Endodermal cell (in vitro differentiated cells): ENCODE measurements around the gene CDK5RAP2. TPM values are rescaled to one million over a fixed set of nuclear protein-coding genes. Genes with fewer than 3 reads are reported as not detected.
A peak's percentile ranks its signal among the peaks of the same experiment; 100 is the strongest.

Experiments used
- DNase-seq: peaks from one replicate; pipeline ENCODE4 v3.0.0-alpha.2; 2017
- H3K27ac ChIP-seq: 2 replicates; pipeline ENCODE4 v1.5.1; 2013; ENCODE audit warnings: mild to moderate bottlenecking, low read depth, low read length, moderate library complexity
- H3K27me3 ChIP-seq: 2 replicates; pipeline ENCODE4 v1.6.1; 2013; ENCODE audit warnings: mild to moderate bottlenecking, low read length, moderate library complexity; ENCODE audit not compliant: insufficient read depth, control insufficient read depth, poor library complexity, severe bottlenecking
- H3K36me3 ChIP-seq: 2 replicates; pipeline ENCODE4 v1.7.0; 2013; ENCODE audit warnings: mild to moderate bottlenecking, low read length, moderate library complexity; ENCODE audit not compliant: control insufficient read depth, insufficient read depth
- H3K4me1 ChIP-seq: one replicate; pipeline ENCODE4 v1.7.0; 2013; ENCODE audit warnings: low read length; ENCODE audit not compliant: control insufficient read depth, insufficient read depth
- H3K4me3 ChIP-seq: 2 replicates; pipeline ENCODE4 v1.5.1; 2013; ENCODE audit warnings: mild to moderate bottlenecking, low read length, moderate library complexity
- H3K9ac ChIP-seq: 2 replicates; pipeline ENCODE4 v1.6.1; 2013; ENCODE audit warnings: mild to moderate bottlenecking, low read length, moderate library complexity; ENCODE audit not compliant: poor library complexity, severe bottlenecking; ENCODE audit errors: extremely low read depth
- H3K9me3 ChIP-seq: 2 replicates; pipeline ENCODE4 v1.6.1; 2013; ENCODE audit warnings: mild to moderate bottlenecking, low read length, moderate library complexity; ENCODE audit not compliant: control insufficient read depth
- H3K27ac Mint-ChIP-seq: 2 replicates; pipeline ENCODE4 v1.8.0; 2020; ENCODE audit warnings: mixed read lengths
- H3K27me3 Mint-ChIP-seq: 2 replicates; pipeline ENCODE4 v1.8.0; 2021; ENCODE audit warnings: mild to moderate bottlenecking, mixed read lengths; ENCODE audit not compliant: insufficient read depth
- H3K36me3 Mint-ChIP-seq: 2 replicates; pipeline ENCODE4 v1.8.0; 2020; ENCODE audit warnings: low read depth, mixed read lengths
- H3K4me1 Mint-ChIP-seq: 2 replicates; pipeline ENCODE4 v1.8.0; 2020; ENCODE audit warnings: mixed read lengths
- H3K4me3 Mint-ChIP-seq: 2 replicates; pipeline ENCODE4 v1.8.0; 2020; ENCODE audit warnings: mild to moderate bottlenecking, moderate library complexity, mixed read lengths
- H3K9me3 Mint-ChIP-seq: 2 replicates; pipeline ENCODE4 v1.8.0; 2020; ENCODE audit warnings: mild to moderate bottlenecking, mixed read lengths
- CTCF ChIP-seq: fragments of 200-600 bp; sonication (generic); conservative IDR thresholded peaks from 2 replicates; pipeline ENCODE4 v1.5.0; 2021; ENCODE audit warnings: antibody characterized with exemption, mild to moderate bottlenecking
- WGBS, 2 experiments: methylation state at CpG; one replicate each; pipeline versions ENCODE4 v1.1.5 to v1.1.7; 2013; ENCODE audit warnings: missing lambda C conversion rate in 2 of 2, mixed read lengths in 1 of 2; ENCODE audit not compliant: insufficient coverage in 1 of 2, insufficient read length in 1 of 2; 5-methylcytosine and 5-hydroxymethylcytosine counted together
- total RNA-seq, 2 donors: library from RNA; stranded (reverse); fragmentation: NEBNext Ultra II Directional in 1 of 2; extraction: Animal tissue kit (Norgen Biotek cat#: 25700) in 1 of 2; gene quantifications; 2 replicates in 1 of 2; 3 replicates in 1 of 2; pipeline ENCODE4 v1.2.1, GENCODE V29; 2021

The CDK5RAP2 gene
- total RNA-seq, 2 donors from 2014 or later = 68.2 to 92.0 TPM

GRCh38 chr9:120490888-120491595 lies 88.9 kb downstream of the CDK5RAP2 start:
- Histone ChIP-seq H3K27ac (no peak overlapping the region), H3K9ac (no peak overlapping the region), H3K4me1 (no peaks in the 10 kb centered on the region), H3K27me3 (no peaks in the 10 kb centered on the region), H3K36me3 (peaks cover 61% of the 10 kb centered on the region), H3K9me3 (peaks cover 5% of the 10 kb centered on the region), H3K4me3 (no peak overlapping the region)
- peak; percentile 22 for DNase-seq
- WGBS, 2 experiments = 91 to 96% methylated on average over 2 to 5 of the region's 5 CpGs
- H3K4me1 Mint-ChIP-seq = no peaks in the 10 kb centered on the region
- TF ChIP-seq CTCF = peak; percentile 35
- no peak overlapping the region for H3K4me3 Mint-ChIP-seq
- H3K9me3 Mint-ChIP-seq = peaks cover 5% of the 10 kb centered on the region
- no peaks in the 10 kb centered on the region for H3K27me3 Mint-ChIP-seq
- H3K27ac Mint-ChIP-seq = no peak overlapping the region
- H3K36me3 Mint-ChIP-seq = peaks cover 60% of the 10 kb centered on the region

DNA sequence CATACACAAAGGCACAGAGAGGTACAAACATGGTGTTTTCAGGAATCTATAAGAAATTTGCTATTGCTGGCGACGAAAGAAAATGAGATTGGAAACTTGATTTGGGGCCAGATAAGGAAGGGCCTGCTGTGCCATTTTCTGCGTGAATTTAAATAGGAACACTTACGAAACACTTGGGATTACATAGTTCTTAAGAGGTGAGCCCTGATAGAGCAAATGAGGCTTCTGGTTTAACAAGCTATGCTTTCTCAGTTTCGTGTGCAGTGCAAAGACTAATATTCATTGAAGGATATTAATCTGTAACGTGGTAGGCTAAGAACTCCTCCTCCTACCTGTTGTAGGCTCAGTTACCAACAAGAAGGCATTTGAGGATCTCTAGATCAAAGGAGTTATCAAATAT lies 93.1 kb downstream of the CDK5RAP2 start:
- WGBS, 2 experiments = 91 to 92% methylated on average over 4 to 6 of the region's 6 CpGs
- H3K27ac Mint-ChIP-seq = no peak overlapping the region
- H3K4me3 ChIP-seq = no peak overlapping the region

DNA sequence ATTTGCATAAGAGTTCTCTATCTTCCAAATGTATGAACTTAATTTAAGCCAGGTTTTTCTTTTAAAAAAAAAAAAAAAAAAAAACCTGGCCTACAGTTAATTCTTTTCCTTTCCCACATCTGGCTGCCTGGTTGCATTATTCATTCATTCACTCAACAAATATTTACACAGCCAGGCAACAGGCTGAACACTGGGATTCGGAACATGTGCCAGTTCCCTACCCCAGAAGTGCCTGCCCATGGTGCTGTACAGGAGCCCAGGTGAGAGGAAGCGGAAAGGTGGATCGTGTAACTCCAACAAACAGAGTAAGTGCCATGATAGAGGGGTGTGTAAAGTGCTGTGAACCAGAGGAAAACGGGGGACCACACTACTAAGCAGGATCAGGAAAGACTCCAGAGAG lies 93.6 kb downstream of the CDK5RAP2 start:
- Histone ChIP-seq H3K36me3 (peaks cover 70% of the 10 kb centered on the region), H3K9ac (no peak overlapping the region), H3K9me3 (no peaks in the 10 kb centered on the region), H3K4me3 (no peak overlapping the region), H3K27me3 (no peaks in the 10 kb centered on the region), H3K4me1 (no peaks in the 10 kb centered on the region), H3K27ac (no peak overlapping the region)
- WGBS, 2 experiments = 86 to 98% methylated on average over 4 of the region's 4 CpGs
- H3K4me3 Mint-ChIP-seq = no peak overlapping the region
- TF ChIP-seq CTCF = no peak
- H3K36me3 Mint-ChIP-seq = peaks cover 72% of the 10 kb centered on the region
- H3K27ac Mint-ChIP-seq = no peak overlapping the region
- H3K9me3 Mint-ChIP-seq = no peaks in the 10 kb centered on the region
- DNase-seq = peak; percentile 20
- peaks cover 2% of the 10 kb centered on the region for H3K4me1 Mint-ChIP-seq
- H3K27me3 Mint-ChIP-seq = no peaks in the 10 kb centered on the region

More for the DNA sequence above, 93.1 kb downstream of the CDK5RAP2 start:
- Mint-ChIP-seq H3K4me1 (peaks cover 2% of the 10 kb centered on the region), H3K4me3 (no peak overlapping the region), H3K9me3 (no peaks in the 10 kb centered on the region), H3K36me3 (peaks cover 74% of the 10 kb centered on the region), H3K27me3 (no peaks in the 10 kb centered on the region)
- DNase-seq = no peak
- H3K27ac ChIP-seq = no peak overlapping the region
- H3K9ac ChIP-seq = no peak overlapping the region
- TF ChIP-seq CTCF = no peak
- H3K36me3 ChIP-seq = peaks cover 71% of the 10 kb centered on the region
- no peaks in the 10 kb centered on the region for H3K4me1 ChIP-seq
- H3K27me3 ChIP-seq = no peaks in the 10 kb centered on the region
- H3K9me3 ChIP-seq = no peaks in the 10 kb centered on the region
